DOHH2 (cell line): Measurements from ENCODE around the gene ADGRG4.

ENCODE experiments used
- H3F3A ChIP-seq: fragments of 200-600 bp; sonication (generic), shearing (Covaris generic); 2 replicates; pipeline ENCODE4 v1.6.0; 2016; ENCODE audit warnings: antibody characterized with exemption, mild to moderate bottlenecking; ENCODE audit not compliant: control insufficient read depth, insufficient read depth
- H3K27ac ChIP-seq: fragments of 200-600 bp; sonication (generic); 2 replicates; pipeline ENCODE4 v1.5.1; 2014; ENCODE audit warnings: low read depth, mild to moderate bottlenecking, low read length, moderate library complexity
- H3K27me3 ChIP-seq: fragments of 200-600 bp; sonication (generic); 2 replicates; pipeline ENCODE4 v1.6.1; 2014; ENCODE audit warnings: mild to moderate bottlenecking, low read length, mixed read lengths; ENCODE audit not compliant: control insufficient read depth
- H3K36me3 ChIP-seq: fragments of 200-600 bp; sonication (generic); 2 replicates; pipeline ENCODE4 v1.6.1; 2014; ENCODE audit warnings: mild to moderate bottlenecking, low read length, moderate library complexity, mixed read lengths; ENCODE audit not compliant: control insufficient read depth
- H3K4me1 ChIP-seq: fragments of 200-600 bp; sonication (generic); 2 replicates; pipeline ENCODE4 v1.6.1; 2014; ENCODE audit warnings: mild to moderate bottlenecking, low read length, mixed read lengths; ENCODE audit not compliant: control insufficient read depth
- H3K4me2 ChIP-seq: fragments of 200-600 bp; sonication (generic); 2 replicates; pipeline ENCODE4 v1.6.0; 2014; ENCODE audit warnings: mild to moderate bottlenecking, low read length, moderate library complexity
- H3K4me3 ChIP-seq: fragments of 200-600 bp; sonication (generic); 2 replicates; pipeline ENCODE4 v1.5.1; 2014; ENCODE audit warnings: mild to moderate bottlenecking, low read length, mixed read lengths
- H3K79me2 ChIP-seq: fragments of 200-600 bp; sonication (generic); 2 replicates; pipeline ENCODE4 v1.6.1; 2014; ENCODE audit warnings: mild to moderate bottlenecking, low read length, mixed read lengths; ENCODE audit not compliant: control insufficient read depth
- H3K9me2 ChIP-seq: fragments of 200-600 bp; sonication (generic); replicated peaks from 2 replicates; pipeline ENCODE4 v1.6.1; 2014; ENCODE audit warnings: mild to moderate bottlenecking, low read length, mixed read lengths; ENCODE audit not compliant: control insufficient read depth
- H3K9me3 ChIP-seq: fragments of 200-600 bp; sonication (generic); 2 replicates; pipeline ENCODE4 v1.6.1; 2014; ENCODE audit warnings: antibody characterized with exemption, low read length, mixed read lengths; ENCODE audit not compliant: control insufficient read depth, insufficient read depth
- H4K20me1 ChIP-seq: fragments of 200-600 bp; sonication (generic); 2 replicates; pipeline ENCODE4 v1.6.0; 2014; ENCODE audit warnings: low read depth, mild to moderate bottlenecking, antibody characterized with exemption, low read length, moderate library complexity; ENCODE audit not compliant: control insufficient read depth, insufficient read depth
- EZH2phosphoT487 ChIP-seq: fragments of 200-600 bp; sonication (generic); IDR thresholded peaks from 2 replicates; pipeline ENCODE4 v1.6.1; 2017; ENCODE audit warnings: borderline replicate concordance, mild to moderate bottlenecking, antibody characterized with exemption, low read length, moderate library complexity, mixed read lengths
- TF ChIP-seq, protein P1 (sequence below): fragments of 200-600 bp; sonication (generic); IDR thresholded peaks from one replicate; pipeline ENCODE4 v1.5.1; 2014; ENCODE audit warnings: antibody characterized with exemption, mild to moderate bottlenecking, low read depth, low read length; ENCODE audit not compliant: poor library complexity, severe bottlenecking

Gene ADGRG4

DNA sequence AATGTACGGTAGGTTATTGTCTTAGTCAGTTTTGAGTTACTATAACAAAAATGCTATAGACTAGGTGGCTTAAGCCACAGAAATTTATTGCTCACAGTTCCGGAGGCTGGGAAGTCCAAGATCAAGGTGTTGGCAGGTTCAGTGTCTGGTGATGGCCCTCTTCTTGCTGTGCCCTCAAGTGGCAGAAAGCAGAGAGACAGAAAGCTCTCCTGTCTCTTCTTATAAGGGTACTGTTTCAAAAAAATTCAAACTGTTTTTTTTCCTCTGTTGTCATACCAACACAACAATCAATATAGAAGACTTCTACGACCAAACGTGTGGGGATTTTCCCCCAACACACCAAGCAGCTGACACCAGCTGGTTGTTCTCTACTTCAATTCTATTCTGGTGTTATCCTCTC lies 53.4 kb downstream of the ADGRG4 start:
- H3K9me3 ChIP-seq: no peaks in the 10 kb centered on the region
- H3K4me3 ChIP-seq: no peak overlapping the region
- H4K20me1 ChIP-seq: no peaks in the 10 kb centered on the region
- H3K79me2 ChIP-seq: no peaks in the 10 kb centered on the region
- no peaks in the 10 kb centered on the region for H3K4me1 ChIP-seq
- H3K9me2 ChIP-seq: no peaks in the 10 kb centered on the region
- TF ChIP-seq, protein P1, sequence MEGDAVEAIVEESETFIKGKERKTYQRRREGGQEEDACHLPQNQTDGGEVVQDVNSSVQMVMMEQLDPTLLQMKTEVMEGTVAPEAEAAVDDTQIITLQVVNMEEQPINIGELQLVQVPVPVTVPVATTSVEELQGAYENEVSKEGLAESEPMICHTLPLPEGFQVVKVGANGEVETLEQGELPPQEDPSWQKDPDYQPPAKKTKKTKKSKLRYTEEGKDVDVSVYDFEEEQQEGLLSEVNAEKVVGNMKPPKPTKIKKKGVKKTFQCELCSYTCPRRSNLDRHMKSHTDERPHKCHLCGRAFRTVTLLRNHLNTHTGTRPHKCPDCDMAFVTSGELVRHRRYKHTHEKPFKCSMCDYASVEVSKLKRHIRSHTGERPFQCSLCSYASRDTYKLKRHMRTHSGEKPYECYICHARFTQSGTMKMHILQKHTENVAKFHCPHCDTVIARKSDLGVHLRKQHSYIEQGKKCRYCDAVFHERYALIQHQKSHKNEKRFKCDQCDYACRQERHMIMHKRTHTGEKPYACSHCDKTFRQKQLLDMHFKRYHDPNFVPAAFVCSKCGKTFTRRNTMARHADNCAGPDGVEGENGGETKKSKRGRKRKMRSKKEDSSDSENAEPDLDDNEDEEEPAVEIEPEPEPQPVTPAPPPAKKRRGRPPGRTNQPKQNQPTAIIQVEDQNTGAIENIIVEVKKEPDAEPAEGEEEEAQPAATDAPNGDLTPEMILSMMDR: no peak
- no peak for TF ChIP-seq EZH2phosphoT487
- H3K36me3 ChIP-seq: no peaks in the 10 kb centered on the region
- no peak overlapping the region for H3K4me2 ChIP-seq
- no peaks in the 10 kb centered on the region for H3F3A ChIP-seq
- no peaks in the 10 kb centered on the region for H3K27me3 ChIP-seq
- no peak overlapping the region for H3K27ac ChIP-seq

DNA sequence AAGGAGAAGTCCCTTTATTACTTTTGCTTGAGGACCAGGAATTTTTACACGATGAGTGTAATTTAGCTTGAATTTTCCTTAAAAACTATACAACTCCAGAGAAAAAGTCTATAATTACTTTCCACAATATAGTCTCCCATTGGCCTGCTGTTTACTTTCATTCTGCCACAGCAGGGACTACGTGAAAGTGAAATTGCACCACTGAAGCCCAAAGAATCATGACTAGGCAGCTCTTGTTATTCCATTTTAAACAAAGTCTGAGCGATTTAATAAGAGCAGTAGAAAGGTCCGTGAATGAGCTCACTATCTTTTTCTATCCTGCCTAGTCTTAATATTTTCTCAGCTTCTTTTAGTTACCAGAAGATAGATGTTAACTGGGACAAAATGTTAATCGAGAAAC lies 68.6 kb downstream of the ADGRG4 start:
- Histone ChIP-seq H4K20me1 (no peaks in the 10 kb centered on the region), H3K27me3 (no peaks in the 10 kb centered on the region), H3K4me1 (no peaks in the 10 kb centered on the region), H3K9me2 (no peaks in the 10 kb centered on the region), H3F3A (no peaks in the 10 kb centered on the region), H3K79me2 (no peaks in the 10 kb centered on the region), H3K9me3 (no peaks in the 10 kb centered on the region), H3K36me3 (no peaks in the 10 kb centered on the region), H3K4me3 (no peak overlapping the region), H3K27ac (no peak overlapping the region), H3K4me2 (no peak overlapping the region)
- TF ChIP-seq, protein P1: no peak
- no peak for TF ChIP-seq EZH2phosphoT487

DNA sequence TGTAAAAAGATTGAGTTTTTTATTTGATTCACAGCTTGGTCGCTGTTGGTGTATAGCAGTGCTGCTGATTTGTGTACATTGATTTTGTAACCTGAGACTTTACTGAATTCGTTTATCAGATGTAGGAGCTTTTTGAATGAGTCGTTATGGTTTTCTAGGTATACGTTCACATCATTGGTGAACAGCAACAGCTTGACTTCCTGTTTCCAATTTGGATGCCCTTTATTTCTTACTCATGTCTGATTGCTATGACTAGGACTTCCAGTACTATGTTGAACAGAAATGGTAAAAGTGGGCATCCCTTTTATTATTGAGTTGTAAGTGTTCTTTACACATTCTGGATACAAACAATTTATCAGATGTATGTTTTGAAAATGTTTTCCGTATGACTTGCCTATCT lies 76.0 kb downstream of the ADGRG4 start:
- no peaks in the 10 kb centered on the region for H3K79me2 ChIP-seq
- no peaks in the 10 kb centered on the region for H3F3A ChIP-seq

More for the DNA sequence above, 76.0 kb downstream of the ADGRG4 start:
- Histone ChIP-seq H3K4me3 (no peak overlapping the region), H3K27me3 (no peaks in the 10 kb centered on the region), H3K9me2 (no peaks in the 10 kb centered on the region), H3K4me2 (no peak overlapping the region), H3K9me3 (no peaks in the 10 kb centered on the region), H3K36me3 (no peaks in the 10 kb centered on the region), H4K20me1 (no peaks in the 10 kb centered on the region), H3K27ac (no peak overlapping the region), H3K4me1 (no peaks in the 10 kb centered on the region)
- TF ChIP-seq, protein P1: no peak
- no peak for TF ChIP-seq EZH2phosphoT487
